K562 (cell line): Measurements from ENCODE around the gene CEP135.

Source experiments
- EHMT2 ChIP-seq: fragments of 450-650 bp; IDR thresholded peaks from 2 replicates; pipeline ENCODE4 v1.6.1; 2018; ENCODE audit warnings: antibody characterized with exemption
- FOXO4 ChIP-seq: fragments of 450-650 bp; formaldehyde crosslinking; IDR thresholded peaks from 2 replicates; pipeline ENCODE4 v1.4.0; 2020; ENCODE audit warnings: mild to moderate bottlenecking, moderate library complexity
- HDAC6 ChIP-seq: IDR thresholded peaks from 2 replicates; pipeline ENCODE4 v1.6.1; 2012; ENCODE audit warnings: low read depth, mild to moderate bottlenecking, control low read depth, inconsistent platforms, low read length, moderate library complexity
- JUN ChIP-seq, 2 experiments: sonication (generic) in 1 of 2; formaldehyde crosslinking in 1 of 2; IDR thresholded peaks; 2 replicates each; pipeline versions ENCODE4 v1.6.1 to v1.8.0; 2012 to 2022; ENCODE audit warnings: borderline replicate concordance in 2 of 2, mild to moderate bottlenecking in 2 of 2, improper control_type of control experiment in 1 of 2, low read depth in 1 of 2, low read length in 1 of 2, missing genetic modification reagents in 1 of 2
- MAZ ChIP-seq, 2 experiments: fragments of 450-650 bp in 1 of 2; sonication (generic) in 1 of 2; formaldehyde crosslinking; IDR thresholded peaks in 1 of 2; conservative IDR thresholded peaks in 1 of 2; 2 replicates each; pipeline versions ENCODE4 v1.4.0 to v1.5.0; 2020; ENCODE audit warnings: mild to moderate bottlenecking in 1 of 2, missing genetic modification reagents in 1 of 2
- SAP30 ChIP-seq: fragments of 200-600 bp; sonication (generic); IDR thresholded peaks from 2 replicates; pipeline ENCODE4 v1.6.1; 2012; ENCODE audit warnings: borderline replicate concordance, low read depth, mild to moderate bottlenecking, moderate library complexity, low read length, control low read depth, inconsistent platforms; ENCODE audit not compliant: insufficient read depth, poor library complexity, severe bottlenecking
- YY1 ChIP-seq, 3 experiments: IDR thresholded peaks; 2 replicates each; pipeline ENCODE4 v1.6.1; 2011; ENCODE audit warnings: low read length in 2 of 3, mild to moderate bottlenecking in 2 of 3, moderate library complexity in 2 of 3, borderline replicate concordance in 1 of 3, control low read depth in 1 of 3, low read depth in 1 of 3; ENCODE audit not compliant: insufficient read depth in 3 of 3, insufficient replicate concordance in 2 of 3, control insufficient read depth in 1 of 3, insufficient read length in 1 of 3; ENCODE audit errors: extremely low read depth in 1 of 3
- ZNF24 ChIP-seq: fragments of 450-650 bp; IDR thresholded peaks from 2 replicates; pipeline ENCODE4 v1.6.1; 2016
- TF ChIP-seq, protein P1 (sequence below), 3 experiments: IDR thresholded peaks in 2 of 3; conservative IDR thresholded peaks in 1 of 3; 2 replicates each; pipeline ENCODE4 v1.5.1; 2011 to 2012; ENCODE audit warnings: low read length in 3 of 3, mild to moderate bottlenecking in 3 of 3, control low read depth in 2 of 3, improper control_type of control experiment in 1 of 3, inconsistent platforms in 1 of 3, low read depth in 1 of 3, mixed read lengths in 1 of 3, moderate library complexity in 1 of 3; ENCODE audit not compliant: insufficient read depth in 2 of 3

DNA sequence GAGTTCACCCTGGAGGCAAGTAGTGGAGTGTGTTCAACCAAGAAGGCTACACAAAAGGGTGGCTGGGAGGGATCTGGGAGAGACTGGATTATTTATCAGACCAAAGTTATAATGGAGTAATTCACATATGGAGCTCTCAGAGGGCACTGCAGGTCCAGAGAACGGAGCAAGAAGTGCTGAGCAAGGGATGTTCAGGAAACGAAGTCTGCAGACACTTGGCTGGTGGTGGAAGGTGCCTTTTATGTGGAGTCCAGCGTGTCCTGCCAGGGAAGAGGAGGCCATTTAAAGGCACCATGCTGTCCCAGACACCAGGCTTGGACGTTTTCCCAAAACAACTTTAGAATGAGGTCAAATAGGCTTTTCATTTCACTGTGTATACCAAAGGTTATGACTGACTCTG, 130.1 kb downstream of the CEP135 start:
- TF ChIP-seq, protein P1, sequence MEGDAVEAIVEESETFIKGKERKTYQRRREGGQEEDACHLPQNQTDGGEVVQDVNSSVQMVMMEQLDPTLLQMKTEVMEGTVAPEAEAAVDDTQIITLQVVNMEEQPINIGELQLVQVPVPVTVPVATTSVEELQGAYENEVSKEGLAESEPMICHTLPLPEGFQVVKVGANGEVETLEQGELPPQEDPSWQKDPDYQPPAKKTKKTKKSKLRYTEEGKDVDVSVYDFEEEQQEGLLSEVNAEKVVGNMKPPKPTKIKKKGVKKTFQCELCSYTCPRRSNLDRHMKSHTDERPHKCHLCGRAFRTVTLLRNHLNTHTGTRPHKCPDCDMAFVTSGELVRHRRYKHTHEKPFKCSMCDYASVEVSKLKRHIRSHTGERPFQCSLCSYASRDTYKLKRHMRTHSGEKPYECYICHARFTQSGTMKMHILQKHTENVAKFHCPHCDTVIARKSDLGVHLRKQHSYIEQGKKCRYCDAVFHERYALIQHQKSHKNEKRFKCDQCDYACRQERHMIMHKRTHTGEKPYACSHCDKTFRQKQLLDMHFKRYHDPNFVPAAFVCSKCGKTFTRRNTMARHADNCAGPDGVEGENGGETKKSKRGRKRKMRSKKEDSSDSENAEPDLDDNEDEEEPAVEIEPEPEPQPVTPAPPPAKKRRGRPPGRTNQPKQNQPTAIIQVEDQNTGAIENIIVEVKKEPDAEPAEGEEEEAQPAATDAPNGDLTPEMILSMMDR (IDR thresholded peaks at IDR 0.05 in 2 of 3, conservative IDR thresholded peaks at IDR 0.05 in 1 of 3; ENCODE audit: insufficient read depth in 2 of 3, low read depth in 1 of 3, low read length in 3 of 3), result no peak
- TF ChIP-seq ZNF24, result no peak
- TF ChIP-seq MAZ (CRISPR knock-in tag; conservative IDR thresholded peaks at IDR 0.05 in 1 of 2, IDR thresholded peaks at IDR 0.05 in 1 of 2), result no peak
- no peak for TF ChIP-seq HDAC6
- TF ChIP-seq SAP30, result no peak
- TF ChIP-seq FOXO4, result no peak
- TF ChIP-seq EHMT2, result no peak
- TF ChIP-seq YY1 (IDR thresholded peaks at IDR 0.05; ENCODE audit: borderline replicate concordance in 1 of 3, control insufficient read depth in 1 of 3, extremely low read depth in 1 of 3, insufficient read depth in 3 of 3, insufficient read length in 1 of 3, insufficient replicate concordance in 2 of 3, low read depth in 1 of 3, low read length in 2 of 3), result no peak
- no peak for TF ChIP-seq JUN (IDR thresholded peaks at IDR 0.05; ENCODE audit: borderline replicate concordance, low read depth, low read length)
- TF ChIP-seq JUN (CRISPR knock-in tag; IDR thresholded peaks at IDR 0.05; ENCODE audit: borderline replicate concordance), result no peak
